Smooth muscle cell of the brain vasculature (primary cell): ENCODE data around the gene BICRAL.
"Not testable (repeated sequence)": the region's sequence is repeated elsewhere in the genome, so short reads cannot be mapped to it uniquely, and the experiment has no call there.

ENCODE experiments used
- DNase-seq: peaks from one replicate; pipeline ENCODE4 v3.0.0-alpha.2; 2012; ENCODE audit warnings: low read depth, low spot score

Gene BICRAL

GRCh38 chr6:42781796-42782688 lies at the start of gene BICRAL:
Gene BICRAL, plus strand, starts transcription at chr6:42782052. Its CDS starts 39,971 bp downstream, at chr6:42822023.
- DNase-seq = peak; percentile 70

DNA sequence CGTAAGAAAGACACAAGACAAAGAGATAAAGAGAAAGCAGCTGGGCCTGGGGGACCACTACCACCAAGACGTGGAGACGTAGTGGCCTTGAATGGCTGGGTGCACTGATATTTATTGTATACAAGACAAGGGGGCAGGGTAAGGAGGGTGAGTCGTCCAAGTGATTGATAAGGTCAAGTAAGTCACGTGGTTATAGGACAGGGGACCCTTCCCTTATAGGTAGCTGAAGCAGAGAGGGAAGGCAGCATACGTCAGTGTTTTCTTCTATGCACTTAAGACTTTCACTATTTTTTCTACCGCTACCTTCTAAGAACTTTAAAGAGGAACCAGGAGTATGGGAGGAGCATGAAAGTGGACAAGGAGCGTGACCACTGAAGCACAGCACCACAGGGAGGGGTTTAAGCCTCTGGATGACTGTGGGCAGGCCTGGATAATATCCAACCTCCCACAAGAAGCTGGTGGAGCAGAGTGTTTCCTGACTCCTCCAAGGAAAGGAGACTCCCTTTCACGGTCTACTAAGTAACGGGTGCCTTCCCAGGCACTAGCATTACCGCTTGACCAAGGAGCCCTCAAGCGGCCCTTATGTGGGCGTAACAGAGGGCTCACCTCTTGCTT lies 47.9 kb upstream of the BICRAL start:
- not testable (repeated sequence) for DNase-seq

GRCh38 chr6:42735976-42736375 lies 45.9 kb upstream of the BICRAL start:
- DNase-seq = no peak

DNA sequence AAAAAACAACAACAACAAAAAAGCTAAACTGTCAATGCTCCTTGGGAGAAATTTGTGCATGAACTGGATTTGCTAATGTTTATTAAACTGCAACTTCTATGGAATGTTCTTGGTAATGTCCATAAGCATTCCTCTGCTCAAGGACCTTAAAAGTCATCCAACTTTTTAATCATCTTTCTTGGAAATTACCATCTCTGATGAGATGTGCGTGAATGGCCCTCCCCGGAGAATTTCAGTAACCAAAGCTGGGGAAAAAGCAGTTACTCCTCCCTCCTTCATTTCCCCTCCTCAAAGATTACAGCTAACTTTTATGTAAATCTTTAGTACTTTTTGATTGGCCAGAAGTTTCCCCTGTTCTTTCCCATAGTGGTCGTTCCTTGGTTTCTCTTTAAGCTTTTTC lies 41.1 kb upstream of the BICRAL start:
- DNase-seq = no peak

DNA sequence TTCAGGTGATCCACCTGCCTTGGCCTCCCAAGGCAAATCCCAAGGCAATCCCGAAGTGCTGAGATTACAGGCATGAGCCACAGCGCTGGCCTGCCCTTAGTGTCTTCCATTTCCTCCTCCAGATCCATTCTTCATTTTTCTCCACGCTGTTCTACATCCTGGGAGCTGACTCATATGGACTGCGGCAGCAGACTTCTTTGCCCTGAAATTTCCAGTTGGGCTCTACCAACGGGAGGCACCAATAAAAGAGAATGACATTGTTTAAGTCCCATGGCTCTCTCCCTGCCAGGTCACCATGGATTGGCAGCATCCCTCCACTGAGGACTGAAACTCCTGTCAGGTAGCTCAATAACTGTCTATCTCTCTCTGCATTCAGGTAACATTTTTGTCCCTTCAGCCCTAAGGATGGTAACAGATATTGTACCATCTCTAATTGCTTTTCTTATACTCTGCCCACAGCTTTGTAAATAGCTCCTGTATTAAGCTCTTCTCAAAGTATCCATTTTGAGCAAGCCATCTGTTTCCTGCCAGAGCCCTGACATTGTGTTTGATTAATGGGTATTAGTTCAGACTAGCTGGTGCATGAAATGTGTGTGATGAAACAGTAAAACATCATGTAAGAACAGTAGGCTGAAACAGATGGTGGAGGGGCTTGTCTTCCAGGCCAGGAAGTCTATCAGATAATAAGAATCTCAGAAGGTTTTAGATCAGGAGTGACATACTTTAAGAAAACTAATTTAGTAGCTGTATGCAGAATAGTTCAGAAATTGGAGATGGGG lies 39.5 kb upstream of the BICRAL start:
- DNase-seq = no peak

- DNase-seq = no peak
These were observed 37.4 kb upstream of the BICRAL start for GRCh38 chr6:42744351-42744893.

DNA sequence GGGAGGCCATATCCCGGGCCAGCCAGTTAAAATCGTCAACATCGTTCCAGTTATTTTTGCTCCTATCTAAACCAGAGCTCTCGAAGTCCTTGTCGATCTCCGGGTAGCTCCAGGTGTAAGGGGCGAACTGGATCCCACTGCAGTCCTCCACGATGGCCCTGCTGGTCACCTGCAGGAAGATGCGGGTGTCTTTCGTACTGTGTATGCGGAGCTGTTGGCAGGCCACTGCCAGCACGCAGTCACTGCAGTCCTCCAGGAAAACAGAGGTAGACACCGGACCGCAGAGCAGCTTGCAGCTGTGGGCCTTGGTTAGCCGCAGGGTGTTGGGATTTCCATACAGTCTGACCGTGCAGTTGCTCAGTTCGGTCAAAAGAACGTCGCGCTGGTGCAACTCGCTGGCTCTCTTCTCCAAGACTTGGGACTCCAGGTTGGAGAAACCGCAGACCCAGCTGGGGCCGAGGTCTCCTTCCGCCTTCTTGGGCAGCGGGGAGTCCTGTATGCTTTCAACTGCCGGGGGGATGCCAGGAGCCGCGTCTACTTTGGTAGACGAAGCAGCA lies 36.7 kb upstream of the BICRAL start:
- DNase-seq = no peak

DNA sequence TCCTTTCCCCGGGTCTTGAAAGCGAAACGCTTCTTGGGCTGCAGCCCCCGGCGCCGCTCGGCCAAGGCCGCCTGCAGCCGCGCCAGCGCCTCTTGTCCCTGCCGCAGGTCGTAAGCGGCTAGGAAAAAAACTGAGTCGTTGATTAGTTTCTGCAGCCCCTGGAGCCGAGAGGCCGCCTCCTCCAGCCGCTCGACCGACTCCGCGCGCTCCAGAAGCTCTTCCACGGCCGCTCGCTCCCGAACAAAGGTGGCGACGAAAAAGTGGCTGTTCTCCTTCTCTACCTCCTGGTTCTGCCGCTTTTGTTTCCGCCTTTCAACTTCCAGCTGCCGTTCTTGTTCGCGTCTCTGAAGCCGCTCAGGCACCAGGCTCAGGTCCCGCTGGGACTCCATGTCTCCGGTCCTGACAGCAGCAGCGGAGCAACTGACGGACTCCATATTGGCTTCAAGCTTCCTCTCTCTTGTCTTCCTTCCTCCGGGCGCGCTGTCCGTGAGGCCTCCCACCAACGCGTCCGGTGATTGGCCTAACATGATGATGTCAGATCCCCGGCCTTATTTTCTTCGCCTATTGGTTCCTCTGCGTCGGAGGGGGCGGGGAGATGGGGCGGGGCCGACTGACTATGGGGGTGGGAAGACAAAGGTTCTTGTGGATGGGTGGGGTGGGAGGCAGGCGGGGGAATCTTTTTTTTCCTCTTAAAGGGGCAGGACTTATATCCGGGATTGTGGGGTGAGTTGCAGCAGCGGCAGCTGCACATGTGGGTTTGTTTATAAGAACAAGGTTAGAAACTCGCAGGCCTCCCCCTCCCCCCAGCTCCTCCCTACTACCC lies 36.0 kb upstream of the BICRAL start, which contains the start of gene TBCC:
TBCC (minus strand) TSS at position 464 of the 823 bp plus-strand sequence; CDS start at position 434, 30 bp downstream.
- DNase-seq = peak; percentile 95

GRCh38 chr6:42746463-42747391 lies 35.1 kb upstream of the BICRAL start:
- peak; percentile 72 for DNase-seq

DNA sequence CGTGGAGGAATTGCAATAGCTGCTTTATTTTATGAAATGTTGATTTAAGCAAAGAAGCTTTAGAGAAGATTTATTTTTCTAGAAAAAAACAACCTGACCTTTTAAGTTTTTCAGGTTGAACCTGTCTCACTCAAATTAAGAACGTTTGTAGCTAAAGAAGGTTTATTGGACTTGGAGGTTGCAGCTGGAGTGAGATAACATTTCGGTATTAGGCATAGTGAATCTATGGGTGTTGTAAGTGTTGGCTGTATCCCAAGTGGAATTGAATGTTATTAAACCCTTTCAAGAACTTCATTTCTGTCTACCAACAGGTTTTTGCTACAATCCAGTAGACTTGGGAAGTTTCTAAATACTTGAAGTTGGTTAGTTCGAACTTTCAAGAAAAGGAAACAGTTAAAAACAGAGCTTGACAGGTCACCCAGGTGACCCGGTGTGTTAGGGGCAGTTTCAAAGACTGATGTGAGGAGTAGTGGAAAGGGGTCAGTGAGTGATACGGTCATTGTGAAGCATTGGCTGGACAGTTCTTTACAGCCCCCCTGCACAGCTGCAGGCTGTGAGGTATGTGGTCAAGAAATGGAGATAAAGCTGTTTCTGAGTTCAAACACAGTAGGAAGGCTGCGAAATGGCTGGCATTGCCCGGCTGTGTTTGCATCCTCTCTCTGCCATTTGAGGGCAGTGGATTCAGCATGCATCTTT lies 33.5 kb upstream of the BICRAL start:
- no peak for DNase-seq

- DNase-seq = no peak
These were observed 30.8 kb upstream of the BICRAL start for GRCh38 chr6:42751055-42751454.

- DNase-seq = no peak
These were observed 27.1 kb upstream of the BICRAL start for GRCh38 chr6:42754759-42755158.

GRCh38 chr6:42756722-42757121 lies 25.1 kb upstream of the BICRAL start:
- no peak for DNase-seq

- no peak for DNase-seq
These were observed 23.0 kb upstream of the BICRAL start for GRCh38 chr6:42758756-42759430.

DNA sequence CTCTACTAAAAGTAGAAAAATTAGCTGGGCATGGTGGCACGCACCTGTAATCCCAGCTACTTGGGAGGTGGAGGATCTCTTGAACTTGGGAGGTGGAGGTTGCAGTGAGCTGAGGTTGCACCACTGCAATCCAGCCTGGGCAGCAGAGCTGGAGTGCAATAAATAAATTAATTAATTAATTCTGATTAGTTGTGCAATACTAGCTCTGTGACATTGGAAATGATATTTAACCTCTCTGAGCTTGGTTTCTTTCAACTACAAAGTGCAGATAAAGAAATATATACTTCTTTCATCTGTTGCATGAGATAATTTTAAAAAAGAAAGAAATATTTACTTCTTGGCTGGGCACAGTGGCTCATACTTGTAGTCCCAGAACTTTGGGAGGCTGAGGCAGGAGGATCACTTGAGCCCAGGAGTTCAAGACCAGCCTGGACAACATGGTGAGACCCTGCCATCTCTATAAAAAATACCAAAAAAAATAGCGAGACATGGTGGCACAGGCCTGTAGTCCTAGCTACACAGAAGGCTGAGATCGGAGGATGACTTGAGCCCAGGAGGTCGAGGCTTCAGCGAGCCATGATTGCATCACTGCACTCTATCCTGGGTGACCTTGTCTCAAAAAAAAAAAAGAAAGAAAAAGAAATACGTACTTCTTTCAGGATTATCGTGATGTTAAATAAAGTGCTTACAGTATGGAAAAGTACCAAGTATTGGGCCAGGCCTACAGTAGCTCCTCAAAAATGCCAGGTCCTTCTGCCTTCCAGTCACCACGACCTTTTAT lies 20.4 kb upstream of the BICRAL start:
- DNase-seq = no peak

- no peak for DNase-seq
These were observed 19.4 kb upstream of the BICRAL start for GRCh38 chr6:42762426-42762859.

DNA sequence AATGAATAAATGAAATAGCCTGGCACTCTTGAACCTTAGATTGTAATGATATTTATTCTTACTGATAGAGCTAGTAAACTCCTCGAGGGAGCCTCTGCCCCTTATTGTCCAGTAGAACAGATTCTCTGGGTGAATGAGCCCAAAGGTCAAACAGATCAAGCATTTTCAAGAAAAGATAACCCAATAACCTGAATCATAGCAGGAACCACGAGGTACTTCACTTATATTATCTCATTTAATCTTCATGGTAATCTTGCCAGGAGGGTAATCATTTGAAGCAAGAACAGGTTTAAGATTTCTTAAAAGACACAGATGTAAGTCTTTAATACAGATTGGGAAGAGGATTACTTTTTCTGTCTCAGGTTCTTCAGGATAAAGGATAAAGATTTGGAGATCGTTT lies 18.9 kb upstream of the BICRAL start:
- DNase-seq = no peak
